ENCODE results near the gene LLPH.

The LLPH gene

DNA sequence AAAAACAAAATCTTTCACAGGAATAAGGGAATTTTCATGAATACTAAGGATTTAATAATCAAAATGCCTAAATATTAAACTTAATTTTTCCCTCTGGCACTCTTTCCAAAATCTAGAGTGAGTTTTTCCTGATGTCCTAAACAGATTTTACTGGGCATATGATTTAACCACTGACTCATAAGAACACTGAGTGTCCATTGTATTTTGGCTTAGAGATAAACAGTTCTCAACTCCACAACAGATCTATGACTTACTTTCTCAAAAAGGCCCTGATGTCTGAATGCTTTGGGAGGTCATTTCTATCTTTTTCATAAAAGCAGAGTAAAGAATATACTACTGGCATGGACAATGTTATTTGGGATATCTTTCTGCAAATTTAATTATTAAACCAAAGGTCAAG, 24.2 kb upstream of the LLPH start:
- H3K27ac Mint-ChIP-seq, result peak overlapping the region; percentile 35
- no peak overlapping the region for H3K4me3 Mint-ChIP-seq
- no peaks in the 10 kb centered on the region for H3K27me3 Mint-ChIP-seq
- H3K4me1 Mint-ChIP-seq, result peaks cover 76% of the 10 kb centered on the region
- H3K9me3 Mint-ChIP-seq, result no peaks in the 10 kb centered on the region
- H3K36me3 Mint-ChIP-seq, result peaks cover 13% of the 10 kb centered on the region

DNA sequence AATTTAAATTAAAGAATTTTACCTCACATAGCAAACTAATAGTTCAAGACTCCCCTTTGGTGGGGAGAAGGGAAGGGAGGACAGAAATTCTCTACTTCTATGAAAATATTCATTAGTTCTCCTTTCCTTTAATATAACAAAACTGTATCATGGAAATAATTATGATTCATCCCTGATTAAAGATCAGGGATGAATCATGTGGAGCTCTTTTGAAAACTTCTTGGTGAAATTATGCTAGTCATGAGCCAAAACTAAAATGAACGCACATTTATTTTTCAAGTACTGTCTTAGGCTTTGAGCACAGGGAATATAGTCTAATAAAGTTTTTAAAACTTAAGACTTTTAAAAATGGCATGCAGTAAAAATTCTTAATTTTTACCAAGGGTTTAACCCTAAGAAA, 22.2 kb upstream of the LLPH start:
- H3K36me3 Mint-ChIP-seq, result peaks cover 9% of the 10 kb centered on the region
- H3K27ac Mint-ChIP-seq, result peak overlapping the region; percentile 65
- peaks cover 66% of the 10 kb centered on the region for H3K4me1 Mint-ChIP-seq
- no peak overlapping the region for H3K4me3 Mint-ChIP-seq
- H3K9me3 Mint-ChIP-seq, result no peaks in the 10 kb centered on the region
- H3K27me3 Mint-ChIP-seq, result no peaks in the 10 kb centered on the region

DNA sequence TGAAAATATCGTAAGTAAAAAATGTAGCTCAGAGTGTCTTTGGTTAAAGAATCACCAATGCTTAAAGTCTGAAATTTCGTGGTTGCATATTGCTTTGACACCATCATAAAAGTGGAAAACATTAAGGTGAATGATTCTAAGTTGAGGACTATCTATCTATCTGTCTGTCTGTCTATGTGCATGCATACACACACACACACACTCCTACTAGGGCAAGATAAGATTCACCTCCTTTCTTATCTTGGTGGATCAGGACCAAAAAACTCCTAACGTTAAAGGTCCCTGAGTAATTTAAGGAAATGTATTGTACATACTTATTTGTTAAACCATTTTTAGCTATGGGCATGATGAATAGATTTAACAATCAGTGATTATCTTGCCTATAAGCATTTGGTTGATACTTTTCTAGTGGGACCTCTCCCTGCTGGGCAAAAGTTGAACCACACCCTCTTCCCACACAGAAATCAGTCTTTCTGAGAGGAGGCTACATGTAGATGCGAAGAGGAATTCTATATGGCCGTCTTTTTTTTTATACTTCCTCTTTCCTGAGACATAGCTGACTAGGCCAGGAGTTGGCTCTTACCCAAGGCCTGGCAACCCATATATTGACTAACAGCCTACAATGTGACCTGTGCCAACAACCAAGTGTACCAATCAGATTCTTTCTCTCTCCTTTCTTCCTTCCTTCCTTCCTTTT, 19.3 kb upstream of the LLPH start:
- H3K36me3 Mint-ChIP-seq, result peaks cover 9% of the 10 kb centered on the region
- H3K4me3 Mint-ChIP-seq, result no peak overlapping the region
- H3K9me3 Mint-ChIP-seq, result no peaks in the 10 kb centered on the region
- H3K27me3 Mint-ChIP-seq, result no peaks in the 10 kb centered on the region
- H3K4me1 Mint-ChIP-seq, result peaks cover 53% of the 10 kb centered on the region
- no peak overlapping the region for H3K27ac Mint-ChIP-seq

DNA sequence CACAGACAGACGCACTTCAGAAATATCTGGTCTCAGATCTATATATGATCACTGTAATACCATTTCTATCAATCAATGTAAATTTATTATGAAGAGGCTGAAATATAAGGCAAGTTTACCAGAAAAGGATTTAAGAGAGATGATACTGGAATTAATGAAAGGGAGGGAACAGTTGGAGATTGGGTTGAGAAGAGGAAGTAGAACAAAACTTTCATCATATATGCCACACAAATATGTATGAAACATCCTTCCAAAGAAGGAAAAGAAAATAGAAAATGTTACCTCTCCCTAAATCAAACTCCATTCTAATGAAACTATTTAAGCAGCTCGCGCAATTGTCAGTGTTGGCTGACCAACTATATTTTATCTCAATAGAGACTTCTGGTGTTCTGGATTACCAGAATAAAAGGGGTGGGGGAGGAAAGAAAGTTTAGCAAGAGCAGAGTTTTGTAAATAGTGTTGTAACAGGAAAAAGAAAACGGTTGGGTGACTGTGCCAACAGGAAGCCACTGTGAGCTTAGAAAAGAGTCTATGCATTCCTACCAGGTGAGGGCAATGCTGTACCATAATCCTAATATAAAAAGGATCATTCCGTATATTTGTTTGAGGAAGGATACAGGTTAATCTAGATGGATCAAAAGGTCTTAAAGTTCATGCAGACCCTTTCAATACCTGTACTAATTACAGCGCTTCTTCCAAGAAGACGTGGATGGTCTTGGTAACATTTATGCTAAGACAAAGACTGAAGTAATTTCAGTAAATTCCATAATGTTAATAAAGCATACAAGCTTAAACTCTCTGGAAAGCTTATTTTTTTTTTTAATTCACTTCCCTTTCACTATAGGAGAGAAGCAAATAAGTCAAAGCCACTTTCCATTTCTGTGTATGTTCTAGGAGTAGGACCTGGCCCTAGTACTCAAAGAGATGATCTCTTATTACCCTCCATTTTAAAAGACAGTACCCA, 14.5 kb upstream of the LLPH start:
- Mint-ChIP-seq H3K36me3 (peaks cover 40% of the 10 kb centered on the region), H3K27ac (peak overlapping the region; percentile 94), H3K4me3 (no peak overlapping the region), H3K27me3 (no peaks in the 10 kb centered on the region), H3K9me3 (peaks cover 5% of the 10 kb centered on the region), H3K4me1 (peaks cover 34% of the 10 kb centered on the region)

DNA sequence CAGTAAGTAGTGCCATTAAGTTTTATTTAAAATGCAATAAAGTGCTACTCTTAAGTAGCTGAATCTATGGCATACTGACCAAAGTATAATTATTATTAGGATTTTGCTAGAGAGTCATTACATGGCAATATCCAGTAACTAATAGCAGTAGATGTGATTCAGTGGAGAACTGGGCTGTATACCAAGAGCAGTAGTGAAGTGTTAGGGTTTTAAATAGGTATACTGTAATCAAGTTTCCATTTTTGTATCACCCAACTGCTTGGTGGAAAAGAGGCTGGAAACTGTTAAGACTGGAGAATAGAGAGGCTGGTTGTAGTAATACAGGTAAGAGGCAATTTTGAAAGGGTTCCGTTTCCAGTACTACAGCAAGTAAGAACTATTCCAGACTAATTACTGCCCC, 13.3 kb upstream of the LLPH start:
- H3K27ac Mint-ChIP-seq, result peak overlapping the region; percentile 12
- peaks cover 36% of the 10 kb centered on the region for H3K4me1 Mint-ChIP-seq
- peaks cover 6% of the 10 kb centered on the region for H3K9me3 Mint-ChIP-seq
- no peak overlapping the region for H3K4me3 Mint-ChIP-seq
- H3K36me3 Mint-ChIP-seq, result peaks cover 48% of the 10 kb centered on the region
- H3K27me3 Mint-ChIP-seq, result no peaks in the 10 kb centered on the region

DNA sequence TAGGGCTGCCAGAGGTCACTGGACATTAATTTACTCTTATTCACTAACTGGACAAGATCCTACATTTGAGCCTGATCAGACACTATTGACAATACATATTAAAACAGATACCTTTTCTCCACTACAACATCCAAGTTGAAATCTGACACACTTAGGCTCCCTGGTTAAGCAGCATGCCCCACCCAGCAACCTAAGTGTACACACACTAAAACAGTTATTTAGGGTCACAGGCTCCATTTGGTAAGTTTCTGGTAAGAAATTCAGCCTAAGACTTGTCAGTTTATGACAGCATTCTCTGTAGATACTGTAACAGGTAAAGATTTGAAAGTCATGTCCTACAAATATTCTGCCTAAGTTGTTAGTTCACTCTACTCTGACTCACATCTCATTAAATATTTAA, 12.3 kb upstream of the LLPH start:
- H3K4me3 Mint-ChIP-seq, result no peak overlapping the region

DNA sequence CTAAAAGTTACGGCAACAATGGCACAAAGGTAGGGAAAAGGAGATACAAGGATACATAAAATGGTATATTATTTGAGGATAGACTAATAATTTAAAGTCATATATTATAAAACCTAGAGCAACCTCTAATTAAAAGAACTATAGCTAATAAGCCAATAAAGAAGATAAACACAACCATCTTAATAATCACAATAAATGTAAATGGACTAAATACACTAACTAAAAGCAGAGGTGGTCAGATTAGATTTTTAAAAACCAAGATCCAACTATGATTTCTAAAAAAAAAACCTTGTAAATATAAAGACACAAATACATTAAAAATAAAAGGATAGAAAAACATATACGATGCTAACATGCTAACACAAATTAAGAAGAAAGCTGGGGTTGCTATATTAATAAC, 10.7 kb upstream of the LLPH start:
- no peaks in the 10 kb centered on the region for H3K27me3 Mint-ChIP-seq
- H3K4me3 Mint-ChIP-seq, result no peak overlapping the region
- H3K27ac Mint-ChIP-seq, result no peak overlapping the region
- H3K4me1 Mint-ChIP-seq, result peaks cover 31% of the 10 kb centered on the region
- peaks cover 48% of the 10 kb centered on the region for H3K36me3 Mint-ChIP-seq
- H3K9me3 Mint-ChIP-seq, result peaks cover 6% of the 10 kb centered on the region

More for the DNA sequence above, 12.3 kb upstream of the LLPH start:
- Mint-ChIP-seq H3K36me3 (peaks cover 46% of the 10 kb centered on the region), H3K27ac (no peak overlapping the region), H3K4me1 (peaks cover 31% of the 10 kb centered on the region), H3K27me3 (no peaks in the 10 kb centered on the region), H3K9me3 (peaks cover 6% of the 10 kb centered on the region)

DNA sequence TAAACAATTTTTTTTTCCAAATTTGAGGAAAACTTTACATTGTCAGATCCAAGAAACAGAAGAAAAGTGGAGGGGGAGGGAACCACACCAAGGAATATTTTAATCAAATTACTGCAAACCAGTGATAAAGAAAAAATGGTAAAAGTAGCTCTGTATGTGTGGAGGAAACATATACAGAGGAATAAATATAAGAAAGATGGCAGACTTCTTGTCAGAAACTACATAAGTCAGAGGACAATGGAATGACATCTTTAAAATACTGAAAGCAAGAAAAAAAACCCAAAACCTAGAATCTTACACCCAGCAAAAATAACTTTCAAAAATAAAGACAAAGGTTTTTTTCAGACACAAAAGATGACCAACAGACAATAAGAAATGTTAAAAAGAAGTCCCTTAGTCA, 10.2 kb upstream of the LLPH start:
- Mint-ChIP-seq H3K4me1 (peaks cover 25% of the 10 kb centered on the region), H3K36me3 (peaks cover 51% of the 10 kb centered on the region), H3K27me3 (no peaks in the 10 kb centered on the region), H3K4me3 (no peak overlapping the region), H3K9me3 (peaks cover 6% of the 10 kb centered on the region), H3K27ac (no peak overlapping the region)

DNA sequence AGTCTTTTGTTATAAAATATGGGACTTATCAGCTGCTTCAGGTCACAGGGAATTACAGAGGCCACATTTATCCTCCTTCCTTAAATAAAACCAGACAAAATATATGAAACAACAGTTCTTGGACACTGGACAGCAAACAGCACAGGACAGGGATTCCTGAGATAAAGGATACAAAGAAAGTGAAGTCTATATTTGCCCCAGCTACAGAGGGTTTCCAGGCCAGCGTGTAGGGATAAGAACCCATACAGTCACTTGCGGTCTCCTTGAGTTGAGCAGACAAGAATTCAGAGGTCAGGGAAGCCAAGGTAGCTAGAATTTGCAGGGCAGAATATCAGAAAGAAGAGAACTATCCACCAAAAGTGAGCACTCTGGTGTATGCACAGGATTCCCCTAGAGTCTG, 8.8 kb upstream of the LLPH start:
- Mint-ChIP-seq H3K4me3 (no peak overlapping the region), H3K36me3 (peaks cover 46% of the 10 kb centered on the region), H3K9me3 (peaks cover 6% of the 10 kb centered on the region), H3K4me1 (peaks cover 13% of the 10 kb centered on the region), H3K27ac (peak overlapping the region; percentile 51), H3K27me3 (no peaks in the 10 kb centered on the region)

DNA sequence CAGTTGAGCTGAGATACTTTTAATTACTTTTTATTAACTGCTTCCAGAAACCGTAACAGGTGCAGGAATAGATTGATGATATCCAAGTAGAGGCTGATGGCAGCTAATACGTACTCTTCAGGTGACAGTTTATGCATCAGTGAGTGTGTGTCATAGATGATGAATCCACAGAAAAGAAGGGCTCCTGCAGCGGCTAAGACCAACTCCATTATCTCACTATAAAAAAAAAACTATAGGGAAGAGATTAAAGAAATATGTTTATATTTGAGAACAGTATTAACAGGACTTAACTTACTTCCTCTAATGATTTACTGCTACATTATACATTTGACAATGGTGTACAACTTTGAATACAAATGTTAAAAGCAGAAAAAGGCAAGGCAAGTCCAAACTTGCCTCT, 7.4 kb upstream of the LLPH start:
- H3K27ac Mint-ChIP-seq, result no peak overlapping the region
- H3K27me3 Mint-ChIP-seq, result no peaks in the 10 kb centered on the region
- H3K4me1 Mint-ChIP-seq, result peaks cover 7% of the 10 kb centered on the region
- H3K9me3 Mint-ChIP-seq, result peaks cover 6% of the 10 kb centered on the region
- peaks cover 38% of the 10 kb centered on the region for H3K36me3 Mint-ChIP-seq
- H3K4me3 Mint-ChIP-seq, result no peak overlapping the region

DNA sequence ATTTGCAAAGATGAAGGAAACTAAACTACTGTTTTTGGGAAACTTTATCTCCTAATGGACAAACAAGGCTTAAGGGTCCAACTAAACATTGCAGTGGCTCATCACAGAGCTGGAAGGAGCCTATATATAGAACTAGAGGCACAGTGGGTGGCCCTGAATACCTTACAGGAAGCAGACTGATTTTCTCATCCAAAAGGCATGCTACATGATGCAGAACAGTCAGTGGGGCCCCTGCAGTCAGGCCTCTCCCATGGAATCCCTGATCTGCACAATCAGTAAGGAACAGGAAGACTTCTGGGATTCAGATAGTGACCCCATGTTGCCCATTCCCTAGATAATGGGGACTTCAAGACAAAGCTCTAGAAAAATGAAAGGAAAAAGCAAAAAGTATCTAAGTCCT, 1.9 kb upstream of the LLPH start:
- Mint-ChIP-seq H3K4me1 (peaks cover 47% of the 10 kb centered on the region), H3K9me3 (no peaks in the 10 kb centered on the region), H3K36me3 (peaks cover 20% of the 10 kb centered on the region), H3K27ac (no peak overlapping the region), H3K4me3 (no peak overlapping the region), H3K27me3 (no peaks in the 10 kb centered on the region)

DNA sequence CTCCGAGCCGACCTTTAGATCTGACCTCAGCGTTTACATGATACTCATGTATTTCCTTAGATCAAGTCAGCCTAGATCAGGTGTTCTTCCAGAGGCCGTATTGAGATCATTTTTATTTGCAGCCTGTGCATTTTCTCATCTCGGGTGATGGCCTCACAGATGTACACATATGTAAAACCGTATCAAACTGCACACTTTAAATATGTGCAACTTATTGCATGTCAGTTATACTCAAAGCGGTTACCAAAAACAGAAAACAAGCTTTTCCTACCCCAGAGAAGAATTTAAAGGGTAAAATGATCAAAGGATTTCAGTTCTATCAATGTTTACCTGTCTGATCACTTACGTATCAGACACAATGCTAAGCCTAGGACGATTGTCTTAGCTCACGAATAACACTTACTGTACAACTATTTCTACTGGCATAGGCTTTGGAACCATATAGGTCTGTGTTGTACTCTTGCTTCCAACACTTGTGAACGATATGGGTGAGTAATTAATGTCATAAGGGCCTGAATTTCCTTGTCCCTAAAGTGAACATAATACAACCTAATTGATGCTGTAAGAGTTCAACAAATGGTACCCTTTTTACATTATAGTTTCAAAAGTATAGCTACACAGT, 628 bp upstream of the LLPH start:
- peaks cover 58% of the 10 kb centered on the region for H3K4me1 Mint-ChIP-seq
- H3K27me3 Mint-ChIP-seq, result no peaks in the 10 kb centered on the region
- no peaks in the 10 kb centered on the region for H3K9me3 Mint-ChIP-seq
- peak overlapping the region; percentile 98 for H3K4me3 Mint-ChIP-seq
- H3K27ac Mint-ChIP-seq, result peak overlapping the region; percentile 92
- H3K36me3 Mint-ChIP-seq, result peaks cover 22% of the 10 kb centered on the region

DNA sequence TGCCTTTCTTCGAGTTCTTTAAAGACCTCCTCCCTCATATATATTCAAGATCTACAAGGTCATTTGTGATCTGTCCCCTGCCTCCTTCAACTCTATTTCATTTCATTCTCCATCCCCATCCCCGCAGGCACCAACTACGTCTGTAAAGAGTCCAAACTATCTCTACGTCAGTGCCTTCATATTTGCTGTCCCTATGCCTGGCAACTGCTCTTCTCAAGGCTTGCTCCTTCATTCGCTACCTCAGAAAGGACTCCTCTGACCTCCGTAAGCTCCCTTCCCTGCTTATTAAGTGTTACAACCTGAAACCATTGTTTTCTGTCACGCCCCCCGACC, 650 bp downstream of the LLPH start:
- H3K4me1 Mint-ChIP-seq, result peaks cover 68% of the 10 kb centered on the region

DNA sequence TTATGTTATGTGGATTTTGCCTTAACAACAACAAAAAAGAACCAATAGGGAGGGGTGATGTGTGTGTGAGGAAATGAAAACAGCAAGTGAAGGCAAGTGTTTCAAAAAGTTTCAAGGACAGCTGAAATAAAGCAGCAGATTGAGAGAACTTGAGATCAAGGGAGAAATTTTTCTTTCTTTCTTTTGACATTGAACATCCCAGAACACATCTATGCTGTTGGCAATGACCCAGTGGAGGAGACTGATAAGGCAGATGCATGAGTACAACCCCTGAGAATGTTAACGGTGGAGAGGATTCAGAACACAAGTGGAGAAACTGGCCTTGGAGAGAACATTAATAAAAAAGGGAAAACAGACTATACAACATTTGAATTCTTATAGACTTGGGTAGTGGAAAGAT, 2.9 kb downstream of the LLPH start:
- Mint-ChIP-seq H3K36me3 (peaks cover 34% of the 10 kb centered on the region), H3K27me3 (no peaks in the 10 kb centered on the region), H3K4me3 (peak overlapping the region; percentile 98), H3K4me1 (peaks cover 77% of the 10 kb centered on the region), H3K27ac (peak overlapping the region; percentile 86), H3K9me3 (no peaks in the 10 kb centered on the region)

More for the DNA sequence above, 650 bp downstream of the LLPH start:
- H3K27ac Mint-ChIP-seq, result peak overlapping the region; percentile 92
- peak overlapping the region; percentile 98 for H3K4me3 Mint-ChIP-seq
- H3K36me3 Mint-ChIP-seq, result peaks cover 28% of the 10 kb centered on the region
- no peaks in the 10 kb centered on the region for H3K27me3 Mint-ChIP-seq
- H3K9me3 Mint-ChIP-seq, result no peaks in the 10 kb centered on the region

DNA sequence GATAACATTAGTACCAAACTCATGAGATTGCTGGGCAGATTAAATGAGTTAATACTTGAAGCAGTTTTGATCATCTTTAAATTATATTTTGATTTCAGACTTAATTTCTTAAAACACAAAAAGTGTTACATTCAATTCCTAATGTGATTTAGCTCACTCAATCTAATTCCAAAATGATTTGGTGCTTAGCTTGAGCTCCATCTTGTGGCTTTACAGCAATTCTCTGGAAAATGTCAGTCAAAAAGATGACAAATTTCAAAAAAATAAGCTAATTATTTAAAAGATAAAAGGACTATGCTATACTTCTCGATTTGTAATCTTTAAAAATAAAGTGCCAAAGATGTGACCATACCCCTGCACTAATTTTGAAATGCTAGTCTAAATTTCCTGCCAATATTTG, 10.1 kb downstream of the LLPH start:
- H3K4me1 Mint-ChIP-seq, result peaks cover 33% of the 10 kb centered on the region
- H3K27me3 Mint-ChIP-seq, result no peaks in the 10 kb centered on the region
- H3K9me3 Mint-ChIP-seq, result no peaks in the 10 kb centered on the region
- H3K36me3 Mint-ChIP-seq, result peaks cover 18% of the 10 kb centered on the region
- no peak overlapping the region for H3K4me3 Mint-ChIP-seq
- no peak overlapping the region for H3K27ac Mint-ChIP-seq

DNA sequence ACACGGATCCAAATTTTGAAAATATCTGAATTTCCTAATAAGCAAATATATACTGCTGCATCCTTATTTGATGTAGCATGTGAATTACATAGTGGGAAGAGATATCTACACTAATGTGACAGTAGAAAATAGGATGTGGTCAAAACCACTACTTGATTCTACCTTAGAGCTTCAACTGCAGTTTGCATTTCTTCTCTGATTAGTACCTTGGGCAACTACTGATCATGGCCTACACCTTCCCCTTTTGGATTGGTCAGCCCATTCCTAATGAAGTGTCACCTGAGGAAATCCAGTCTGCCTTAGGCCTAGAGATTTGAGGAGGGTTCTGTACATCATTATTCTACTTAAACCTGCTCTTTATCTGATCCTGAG, 10.7 kb downstream of the LLPH start:
- Mint-ChIP-seq H3K9me3 (no peaks in the 10 kb centered on the region), H3K4me3 (no peak overlapping the region), H3K27ac (peak overlapping the region; percentile 77), H3K27me3 (no peaks in the 10 kb centered on the region), H3K4me1 (peaks cover 27% of the 10 kb centered on the region), H3K36me3 (peaks cover 13% of the 10 kb centered on the region)

All from activated naive CD4-positive, alpha-beta T cell treated with anti-CD3 and anti-CD28 coated beads, Interleukin-2, amount 50 U/mL, for 24 hours (primary cell).